ENCODE results near the gene APCDD1. TPM values are rescaled to one million over a fixed set of nuclear protein-coding genes. Genes with fewer than 3 reads are reported as not detected.
"Not testable (repeated sequence)": the region's sequence is repeated elsewhere in the genome, so short reads cannot be mapped to it uniquely, and the experiment has no call there.

APCDD1 gene
- polyA plus RNA-seq, 1 of the 3 experiments (the other 2 are of a cell fraction) = 0.02 TPM

GRCh38 chr18:10536280-10536679 lies 81.8 kb downstream of the APCDD1 start:
- H3K9me2 ChIP-seq = no peaks in the 10 kb centered on the region
- peaks cover 51% of the 10 kb centered on the region for H3K79me2 ChIP-seq (ENCODE audit: insufficient read depth)
- H4K20me1 ChIP-seq (ENCODE audit: insufficient read depth) = peaks cover 7% of the 10 kb centered on the region; the same call in 1 of the 2 replicates
- TF ChIP-seq GATA2 (CRISPR knock-in tag; IDR thresholded peaks at IDR 0.05) = no peak
- no peak for TF ChIP-seq TAF1 (IDR thresholded peaks at IDR 0.05; ENCODE audit: borderline replicate concordance, low read depth, low read length)
- TF ChIP-seq EZH2phosphoT487 (IDR thresholded peaks at IDR 0.05; ENCODE audit: borderline replicate concordance, low read depth) = no peak
- TF ChIP-seq, protein P1, sequence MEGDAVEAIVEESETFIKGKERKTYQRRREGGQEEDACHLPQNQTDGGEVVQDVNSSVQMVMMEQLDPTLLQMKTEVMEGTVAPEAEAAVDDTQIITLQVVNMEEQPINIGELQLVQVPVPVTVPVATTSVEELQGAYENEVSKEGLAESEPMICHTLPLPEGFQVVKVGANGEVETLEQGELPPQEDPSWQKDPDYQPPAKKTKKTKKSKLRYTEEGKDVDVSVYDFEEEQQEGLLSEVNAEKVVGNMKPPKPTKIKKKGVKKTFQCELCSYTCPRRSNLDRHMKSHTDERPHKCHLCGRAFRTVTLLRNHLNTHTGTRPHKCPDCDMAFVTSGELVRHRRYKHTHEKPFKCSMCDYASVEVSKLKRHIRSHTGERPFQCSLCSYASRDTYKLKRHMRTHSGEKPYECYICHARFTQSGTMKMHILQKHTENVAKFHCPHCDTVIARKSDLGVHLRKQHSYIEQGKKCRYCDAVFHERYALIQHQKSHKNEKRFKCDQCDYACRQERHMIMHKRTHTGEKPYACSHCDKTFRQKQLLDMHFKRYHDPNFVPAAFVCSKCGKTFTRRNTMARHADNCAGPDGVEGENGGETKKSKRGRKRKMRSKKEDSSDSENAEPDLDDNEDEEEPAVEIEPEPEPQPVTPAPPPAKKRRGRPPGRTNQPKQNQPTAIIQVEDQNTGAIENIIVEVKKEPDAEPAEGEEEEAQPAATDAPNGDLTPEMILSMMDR (IDR thresholded peaks at IDR 0.05) = no peak
- no peak for TF ChIP-seq RFX5 (IDR thresholded peaks at IDR 0.05; ENCODE audit: low read length)
- TF ChIP-seq GABPA (IDR thresholded peaks at IDR 0.05; ENCODE audit: low read depth) = no peak
- TF ChIP-seq TEAD4 (IDR thresholded peaks at IDR 0.05; ENCODE audit: borderline replicate concordance, insufficient read depth) = no peak
- H3K4me3 ChIP-seq (ENCODE audit: low read depth in 2 of 2, low read length in 1 of 2) = no peak overlapping the region
- ChIA-PET CTCF (interaction anchor here (2.0 to 3.0 kb wide), 2 partner anchors 23 to 565 kb away, joined by 5 to 19 read pairs; no protein-coding TSS in a partner anchor), POLR2A (no interaction called here)
- H3K4me1 ChIP-seq (ENCODE audit: control insufficient read depth in 1 of 2, insufficient read depth in 2 of 2, low read depth in 1 of 2, low read length in 1 of 2) = no peaks in the 10 kb centered on the region
- peaks cover 3% of the 10 kb centered on the region for H3F3A ChIP-seq (replicated peaks; ENCODE audit: insufficient read depth)
- H2AFZ ChIP-seq (ENCODE audit: low read depth) = no peak overlapping the region
- H3K4me2 ChIP-seq = no peak overlapping the region
- H3K27me3 ChIP-seq (ENCODE audit: insufficient read depth) = no peaks in the 10 kb centered on the region
- H3K27ac ChIP-seq (ENCODE audit: low read depth in 2 of 2, low read length in 1 of 2) = no peak overlapping the region
- H3K9me3 ChIP-seq = no peaks in the 10 kb centered on the region
- peaks cover 44 to 59% of the 10 kb centered on the region in 2 experiments for H3K36me3 ChIP-seq (replicated peaks in 1 of 2; ENCODE audit: control insufficient read depth in 1 of 2, insufficient read depth in 2 of 2, low read length in 1 of 2)
- 100% methylated on average over 2 of the region's 2 CpGs for WGBS (ENCODE audit: low lambda C conversion rate)
- H3K9ac ChIP-seq = no peak overlapping the region
- no peak for DNase-seq

GRCh38 chr18:10537765-10538164 lies 83.3 kb downstream of the APCDD1 start:
- Histone ChIP-seq H3K27me3 (ENCODE audit: insufficient read depth) (no peaks in the 10 kb centered on the region), H3K9me2 (no peaks in the 10 kb centered on the region), H2AFZ (ENCODE audit: low read depth) (no peak overlapping the region), H3K9me3 (no peaks in the 10 kb centered on the region), H3K27ac (ENCODE audit: low read depth in 2 of 2, low read length in 1 of 2) (no peak overlapping the region), H3K4me1 (ENCODE audit: control insufficient read depth in 1 of 2, insufficient read depth in 2 of 2, low read depth in 1 of 2, low read length in 1 of 2) (no peaks in the 10 kb centered on the region), H3K4me3 (ENCODE audit: low read depth in 2 of 2, low read length in 1 of 2) (no peak overlapping the region), H3K9ac (no peak overlapping the region), H3K79me2 (ENCODE audit: insufficient read depth) (peaks cover 42% of the 10 kb centered on the region), H3K4me2 (no peak overlapping the region), H3K36me3 (replicated peaks in 1 of 2; ENCODE audit: control insufficient read depth in 1 of 2, insufficient read depth in 2 of 2, low read length in 1 of 2) (peaks cover 47 to 65% of the 10 kb centered on the region in 2 experiments), H4K20me1 (ENCODE audit: insufficient read depth) (peaks cover 2% of the 10 kb centered on the region), H3F3A (replicated peaks; ENCODE audit: insufficient read depth) (no peaks in the 10 kb centered on the region)
- TF ChIP-seq ELF1 (IDR thresholded peaks at IDR 0.05) (no peak), GABPA (IDR thresholded peaks at IDR 0.05; ENCODE audit: low read depth) (no peak), RCOR1 (IDR thresholded peaks at IDR 0.05; ENCODE audit: low read length) (no peak), MAX (IDR thresholded peaks at IDR 0.05; ENCODE audit: low read depth) (no peak), FOSL2 (IDR thresholded peaks at IDR 0.05; ENCODE audit: borderline replicate concordance, low read depth) (no peak), TAF1 (IDR thresholded peaks at IDR 0.05; ENCODE audit: borderline replicate concordance, low read depth, low read length) (no peak), CHD2 (IDR thresholded peaks at IDR 0.05; ENCODE audit: low read length, partially characterized antibody) (no peak), RFX5 (IDR thresholded peaks at IDR 0.05; ENCODE audit: low read length) (no peak), NRF1 (IDR thresholded peaks at IDR 0.05; ENCODE audit: low read depth, low read length) (no peak), FOXJ3 (CRISPR knock-in tag; IDR thresholded peaks at IDR 0.05) (no peak), NFIC (IDR thresholded peaks at IDR 0.05; ENCODE audit: borderline replicate concordance) (no peak), RXRA (IDR thresholded peaks at IDR 0.05; ENCODE audit: borderline replicate concordance, low read depth) (no peak), GATA2 (CRISPR knock-in tag; IDR thresholded peaks at IDR 0.05) (no peak)
- TF ChIP-seq, protein P2, sequence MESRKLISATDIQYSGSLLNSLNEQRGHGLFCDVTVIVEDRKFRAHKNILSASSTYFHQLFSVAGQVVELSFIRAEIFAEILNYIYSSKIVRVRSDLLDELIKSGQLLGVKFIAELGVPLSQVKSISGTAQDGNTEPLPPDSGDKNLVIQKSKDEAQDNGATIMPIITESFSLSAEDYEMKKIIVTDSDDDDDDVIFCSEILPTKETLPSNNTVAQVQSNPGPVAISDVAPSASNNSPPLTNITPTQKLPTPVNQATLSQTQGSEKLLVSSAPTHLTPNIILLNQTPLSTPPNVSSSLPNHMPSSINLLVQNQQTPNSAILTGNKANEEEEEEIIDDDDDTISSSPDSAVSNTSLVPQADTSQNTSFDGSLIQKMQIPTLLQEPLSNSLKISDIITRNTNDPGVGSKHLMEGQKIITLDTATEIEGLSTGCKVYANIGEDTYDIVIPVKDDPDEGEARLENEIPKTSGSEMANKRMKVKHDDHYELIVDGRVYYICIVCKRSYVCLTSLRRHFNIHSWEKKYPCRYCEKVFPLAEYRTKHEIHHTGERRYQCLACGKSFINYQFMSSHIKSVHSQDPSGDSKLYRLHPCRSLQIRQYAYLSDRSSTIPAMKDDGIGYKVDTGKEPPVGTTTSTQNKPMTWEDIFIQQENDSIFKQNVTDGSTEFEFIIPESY (IDR thresholded peaks at IDR 0.05; ENCODE audit: borderline replicate concordance, low read depth) = no peak
- WGBS (ENCODE audit: low lambda C conversion rate) = 53% methylated on average over 2 of the region's 2 CpGs
- CTCF ChIA-PET = interaction anchor here (1.2 to 2.0 kb wide), 2 partner anchors 22 to 566 kb away, joined by 5 to 6 read pairs; no protein-coding TSS in a partner anchor
- POLR2A ChIA-PET = interaction anchor here (0.7 kb wide), 1 partner anchor 11 kb away, joined by 3 read pairs; no protein-coding TSS in a partner anchor
- no peak for DNase-seq

- POLR2A ChIA-PET; H3K9ac ChIP-seq; H3K4me1 ChIP-seq (ENCODE audit: control insufficient read depth in 1 of 2, insufficient read depth in 2 of 2, low read depth in 1 of 2, low read length in 1 of 2); H4K20me1 ChIP-seq (ENCODE audit: insufficient read depth); H3K4me3 ChIP-seq (ENCODE audit: low read depth in 2 of 2, low read length in 1 of 2); H3F3A ChIP-seq (replicated peaks; ENCODE audit: insufficient read depth); H3K9me3 ChIP-seq; DNase-seq; H3K27ac ChIP-seq (ENCODE audit: low read depth in 2 of 2, low read length in 1 of 2); H3K9me2 ChIP-seq; H3K27me3 ChIP-seq (ENCODE audit: insufficient read depth); H2AFZ ChIP-seq (ENCODE audit: low read depth); H3K4me2 ChIP-seq: not testable (repeated sequence)
- 96% methylated on average over 5 of the region's 5 CpGs for WGBS (ENCODE audit: low lambda C conversion rate)
- CTCF ChIA-PET = interaction anchor here (1.1 kb wide), 1 partner anchor 21 kb away, joined by 4 read pairs; no protein-coding TSS in a partner anchor
- H3K36me3 ChIP-seq (replicated peaks in 1 of 2; ENCODE audit: control insufficient read depth in 1 of 2, insufficient read depth in 2 of 2, low read length in 1 of 2) = peaks cover 42 to 68% of the 10 kb centered on the region in 2 experiments
- peaks cover 40% of the 10 kb centered on the region for H3K79me2 ChIP-seq (ENCODE audit: insufficient read depth)
These were observed 84.7 kb downstream of the APCDD1 start for GRCh38 chr18:10539124-10539523.
